CD8-positive, alpha-beta memory T cell (primary cell): ENCODE results near the gene ELP5. TPM values are rescaled to one million over a fixed set of nuclear protein-coding genes. Genes with fewer than 3 reads are reported as not detected.

Source experiments
- CTCF ChIA-PET: fragments of 350-600 bp; sonication (Branson Sonifier 250); formaldehyde crosslinking; loops from one replicate; lab custom pipeline; 2021; ENCODE audit warnings: antibody characterized with exemption; lab: Charles Lee
- POLR2A ChIA-PET: fragments of 350-600 bp; sonication (Branson Sonifier 250); formaldehyde crosslinking; loops from one replicate; lab custom pipeline; 2021; ENCODE audit warnings: antibody characterized with exemption; lab: Charles Lee
- DNase-seq, 5 donors: peaks; one replicate each; pipeline versions ENCODE4 v3.0.0 to v3.0.0-alpha.2; 2020 to 2022; ENCODE audit warnings: mixed read lengths in 1 of 5
- H3K27ac ChIP-seq: one replicate; pipeline ENCODE4 v1.7.0; 2013; ENCODE audit warnings: low read depth, mild to moderate bottlenecking, low read length, moderate library complexity
- H3K27me3 ChIP-seq: 2 replicates; pipeline ENCODE4 v1.7.0; 2013; ENCODE audit warnings: low read length, mild to moderate bottlenecking; ENCODE audit not compliant: insufficient read depth, poor library complexity, severe bottlenecking
- H3K36me3 ChIP-seq: 2 replicates; pipeline ENCODE4 v1.7.0; 2013; ENCODE audit warnings: mild to moderate bottlenecking, low read length, moderate library complexity; ENCODE audit not compliant: insufficient read depth
- H3K4me1 ChIP-seq: 2 replicates; pipeline ENCODE4 v1.7.0; 2013; ENCODE audit warnings: mild to moderate bottlenecking, low read length, moderate library complexity; ENCODE audit not compliant: insufficient read depth
- H3K4me3 ChIP-seq: 2 replicates; pipeline ENCODE4 v1.7.0; 2013; ENCODE audit warnings: mild to moderate bottlenecking, low read length
- H3K9me3 ChIP-seq: 2 replicates; pipeline ENCODE4 v1.7.0; 2013; ENCODE audit warnings: mild to moderate bottlenecking, low read length
- H3K27ac Mint-ChIP-seq, 8 donors: one replicate each; pipeline ENCODE4 v1.8.0; 2020 to 2021; ENCODE audit warnings: mixed read lengths in 8 of 8, mild to moderate bottlenecking in 6 of 8, inconsistent platforms in 3 of 8, moderate library complexity in 3 of 8
- H3K27me3 Mint-ChIP-seq, 2 donors: one replicate each; pipeline ENCODE4 v1.8.0; 2020 to 2021; ENCODE audit warnings: mixed read lengths in 2 of 2, mild to moderate bottlenecking in 1 of 2, moderate library complexity in 1 of 2
- H3K36me3 Mint-ChIP-seq, 3 donors: one replicate each; pipeline ENCODE4 v1.8.0; 2020 to 2021; ENCODE audit warnings: mixed read lengths in 3 of 3, inconsistent platforms in 1 of 3, mild to moderate bottlenecking in 1 of 3
- H3K4me1 Mint-ChIP-seq, 3 donors: one replicate each; pipeline ENCODE4 v1.8.0; 2020 to 2021; ENCODE audit warnings: mixed read lengths in 3 of 3, inconsistent platforms in 1 of 3, mild to moderate bottlenecking in 1 of 3
- H3K4me3 Mint-ChIP-seq, 7 donors: one replicate each; pipeline ENCODE4 v1.8.0; 2020 to 2021; ENCODE audit warnings: mixed read lengths in 7 of 7, mild to moderate bottlenecking in 6 of 7, moderate library complexity in 4 of 7, inconsistent platforms in 2 of 7
- H3K9me3 Mint-ChIP-seq, 5 donors: one replicate each; pipeline ENCODE4 v1.8.0; 2020 to 2022; ENCODE audit warnings: mixed read lengths in 5 of 5, mild to moderate bottlenecking in 3 of 5, moderate library complexity in 2 of 5, inconsistent platforms in 1 of 5
- polyA plus RNA-seq: library from polyadenylated mRNA; unstranded; fragments of 300-500 nt; fragmentation: Illumina TruSeq; gene quantifications from one replicate; pipeline ENCODE4 v1.2.3, GENCODE V29; 2021
- total RNA-seq, 2 experiments: library from RNA; stranded (reverse); gene quantifications; one replicate each; pipeline ENCODE4 v1.2.3, GENCODE V29; 2021

The ELP5 gene
- total and polyA plus RNA-seq, 3 experiments from 2014 or later = 84.8 to 111 (median 106) TPM

DNA sequence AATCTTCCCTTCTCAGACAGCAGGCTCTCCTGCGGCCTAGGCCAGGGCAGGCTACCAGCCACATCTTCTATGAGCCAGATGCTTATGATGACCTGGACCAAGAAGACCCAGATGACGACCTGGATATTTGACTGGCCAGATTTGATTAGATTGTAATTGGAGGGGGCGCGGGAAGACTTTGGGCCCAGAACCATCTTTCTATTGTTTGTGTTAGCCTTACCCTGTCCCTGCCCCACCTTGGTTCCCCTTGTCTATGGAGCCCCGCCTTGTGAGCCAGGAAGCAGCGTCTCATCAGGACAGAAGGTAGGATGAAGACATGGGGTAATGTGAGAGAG, 7.5 kb downstream of the ELP5 start:
- POLR2A ChIA-PET = interaction anchor here (1.1 kb wide), 1 partner anchor 70 kb away, joined by 3 read pairs; the partner anchor contains the start of gene NEURL4
- H3K4me1 Mint-ChIP-seq = peaks cover 23 to 36% (median 23%) of the 10 kb centered on the region in 3 donors
- no peaks in the 10 kb centered on the region for H3K27me3 ChIP-seq

DNA sequence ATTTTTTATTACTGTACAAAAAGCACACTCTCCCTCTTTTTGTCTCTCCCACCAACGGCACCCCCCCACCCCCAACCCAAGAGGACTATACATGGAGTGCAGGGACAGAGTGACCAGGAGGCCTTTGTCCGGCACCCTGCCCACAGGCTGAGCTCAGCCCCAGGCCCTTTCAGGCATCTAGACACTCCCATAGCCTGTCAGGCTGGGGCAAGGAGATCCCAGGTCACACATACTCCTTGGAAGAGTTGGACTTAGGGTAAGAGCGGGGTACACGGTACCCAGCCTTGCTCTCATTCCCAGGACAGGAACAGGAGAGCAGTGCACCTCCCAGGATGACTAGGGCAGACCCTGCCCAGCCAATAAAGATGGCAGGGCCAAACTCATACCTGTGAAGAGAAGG, 8.1 kb downstream of the ELP5 start:
- peak overlapping the region in 4 of 7 donors; percentile 38 to 59 (median 46) for H3K4me3 Mint-ChIP-seq
- H3K36me3 Mint-ChIP-seq = peaks cover 2 to 34% (median 3%) of the 10 kb centered on the region in 3 donors
- no peaks in the 10 kb centered on the region for H3K36me3 ChIP-seq
- H3K27me3 Mint-ChIP-seq = peaks cover 4% of the 10 kb centered on the region in 2 donors
- peaks cover 19% of the 10 kb centered on the region for H3K4me1 ChIP-seq
- no peak overlapping the region for H3K4me3 ChIP-seq
- no peaks in the 10 kb centered on the region for H3K9me3 ChIP-seq
- H3K4me1 Mint-ChIP-seq = peaks cover 23 to 32% (median 23%) of the 10 kb centered on the region in 3 donors
- H3K27me3 ChIP-seq = no peaks in the 10 kb centered on the region
- ChIA-PET CTCF (interaction anchor here (1.4 kb wide), 1 partner anchor 39 kb away, joined by 3 read pairs; no protein-coding TSS in a partner anchor), POLR2A (interaction anchor here (0.6 to 1.1 kb wide), 2 partner anchors 69 to 1057 kb away, joined by 3 read pairs; partner anchors contain the start of gene NEURL4)
- peak overlapping the region in 6 of 8 donors; percentile 29 to 86 (median 65) for H3K27ac Mint-ChIP-seq
- no peaks in the 10 kb centered on the region for H3K9me3 Mint-ChIP-seq
- DNase-seq = no peak
- no peak overlapping the region for H3K27ac ChIP-seq

More for the DNA sequence above, 7.5 kb downstream of the ELP5 start:
- Mint-ChIP-seq H3K9me3 (no peaks in the 10 kb centered on the region), H3K27me3 (peaks cover 4% of the 10 kb centered on the region in 2 donors), H3K36me3 (peaks cover 2 to 40% (median 3%) of the 10 kb centered on the region in 3 donors), H3K4me3 (peak overlapping the region; percentile 12 to 56 (median 19)), H3K27ac (peak overlapping the region in 5 of 8 donors; percentile 9 to 80 (median 62))
- Histone ChIP-seq H3K27ac (no peak overlapping the region), H3K4me1 (peaks cover 19% of the 10 kb centered on the region), H3K4me3 (no peak overlapping the region), H3K36me3 (peaks cover 5% of the 10 kb centered on the region), H3K9me3 (no peaks in the 10 kb centered on the region)
- no peak for DNase-seq
- CTCF ChIA-PET = interaction anchor here (1.4 kb wide), 1 partner anchor 39 kb away, joined by 3 read pairs; no protein-coding TSS in a partner anchor

DNA sequence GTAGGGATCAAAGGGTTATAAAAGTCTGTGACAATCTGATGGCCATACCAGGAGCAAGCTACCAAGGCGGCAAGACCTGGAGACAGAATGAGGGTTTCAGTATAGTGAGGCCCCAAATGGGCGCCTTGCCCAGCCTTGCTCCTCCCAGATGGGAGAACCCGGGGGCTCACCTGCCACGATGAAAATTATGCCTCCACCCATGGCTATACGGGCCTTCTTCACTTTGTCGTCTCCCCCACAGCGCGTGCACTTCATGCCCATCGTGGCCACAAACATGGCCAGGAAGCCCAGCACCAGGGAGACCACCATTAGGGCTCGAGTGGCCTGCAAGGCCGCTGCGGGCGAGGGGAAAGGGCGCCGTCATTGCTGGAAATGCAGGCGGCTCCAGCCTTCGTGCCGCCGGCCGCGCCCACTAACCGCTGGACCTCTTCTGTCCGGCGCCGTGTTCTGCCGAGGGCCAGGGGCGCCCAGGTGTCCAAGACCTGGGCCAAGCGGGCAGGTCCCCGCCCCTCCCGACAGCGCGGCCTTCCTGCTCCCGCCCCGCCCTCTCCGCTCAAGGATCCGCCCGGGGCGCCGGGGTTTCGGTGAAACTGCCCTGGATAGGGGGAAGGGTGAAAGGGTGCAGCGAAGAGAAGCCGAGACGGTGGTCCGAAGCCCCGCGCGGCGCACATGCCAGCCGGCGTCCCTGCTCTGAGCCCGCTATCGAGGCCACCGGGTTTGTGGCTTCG, 8.8 kb downstream of the ELP5 start:
- POLR2A ChIA-PET = interaction anchor here (0.6 to 1.1 kb wide), 2 partner anchors 22 to 1057 kb away, joined by 3 to 6 read pairs; no protein-coding TSS in a partner anchor
- no peaks in the 10 kb centered on the region for H3K36me3 ChIP-seq
- Mint-ChIP-seq H3K27ac (peak overlapping the region in 7 of 8 donors; percentile 35 to 78 (median 64)), H3K4me1 (peaks cover 23 to 32% (median 23%) of the 10 kb centered on the region in 3 donors), H3K27me3 (peaks cover 4 to 5% of the 10 kb centered on the region in 2 donors), H3K36me3 (peaks cover 2 to 32% (median 3%) of the 10 kb centered on the region in 3 donors), H3K4me3 (peak overlapping the region; percentile 41 to 83 (median 61)), H3K9me3 (no peaks in the 10 kb centered on the region)
- H3K4me1 ChIP-seq = peaks cover 19% of the 10 kb centered on the region
- H3K27ac ChIP-seq = no peak overlapping the region
- CTCF ChIA-PET = interaction anchor here (1.2 to 1.4 kb wide), 2 partner anchors 40 to 44 kb away, joined by 3 read pairs; no protein-coding TSS in a partner anchor
- peak in 3 of 5 donors; percentile 22 to 50 (median 33) for DNase-seq
- peak overlapping the region; percentile 26 for H3K4me3 ChIP-seq
- H3K9me3 ChIP-seq = no peaks in the 10 kb centered on the region
- H3K27me3 ChIP-seq = no peaks in the 10 kb centered on the region

DNA sequence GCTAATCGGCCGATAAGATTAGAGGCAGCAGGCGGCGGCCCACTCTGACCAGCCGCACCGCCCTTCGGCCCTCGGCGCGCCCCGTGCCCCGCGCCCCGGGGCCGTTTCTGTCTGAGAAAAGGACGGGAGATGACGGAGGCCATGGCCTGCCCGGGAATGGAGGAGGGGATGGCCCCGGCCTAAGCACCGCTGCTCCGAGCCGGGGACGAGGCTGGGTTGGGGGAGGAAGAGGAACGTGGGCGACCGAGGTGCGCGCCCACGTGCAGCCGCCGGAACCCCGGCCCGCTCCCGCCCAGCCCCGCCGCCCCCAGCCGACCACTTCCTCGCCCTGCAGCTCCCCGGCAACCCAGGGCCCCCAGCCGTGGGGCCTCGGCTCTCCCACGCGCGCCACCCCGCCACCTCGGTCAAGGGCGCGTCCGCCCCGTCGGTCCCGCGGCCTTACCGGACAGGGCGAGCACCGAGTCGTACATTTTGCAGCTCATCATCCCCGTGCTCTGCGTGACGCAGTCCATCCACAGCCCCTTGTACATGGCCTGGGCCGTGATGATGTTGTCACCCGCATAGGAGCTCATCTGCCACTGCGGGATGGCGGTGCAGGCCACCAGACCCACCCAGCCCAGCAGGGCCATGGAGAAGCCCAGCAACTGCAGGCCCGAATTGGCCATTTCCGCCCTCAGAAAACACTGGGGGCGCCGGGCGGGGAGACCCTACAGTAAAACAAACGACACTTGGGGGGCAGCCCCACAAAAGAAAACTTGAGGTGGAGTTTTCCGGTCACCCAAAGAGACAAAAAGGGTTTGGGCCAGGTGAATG, 9.6 kb downstream of the ELP5 start:
- Mint-ChIP-seq H3K4me3 (peak overlapping the region; percentile 72 to 83 (median 76)), H3K9me3 (no peaks in the 10 kb centered on the region), H3K27ac (peak overlapping the region in 7 of 8 donors; percentile 51 to 85 (median 69)), H3K36me3 (peaks cover 0 to 26% (median 3%) of the 10 kb centered on the region in 3 donors), H3K4me1 (peaks cover 21 to 32% (median 23%) of the 10 kb centered on the region in 3 donors), H3K27me3 (peaks cover 5 to 6% of the 10 kb centered on the region in 2 donors)
- POLR2A ChIA-PET = interaction anchor here (0.5 to 1.1 kb wide), 4 partner anchors 19 to 35 kb away, joined by 3 to 6 read pairs (median 3); no protein-coding TSS in a partner anchor
- CTCF ChIA-PET = interaction anchor here (1.0 to 1.4 kb wide), 3 partner anchors 20 to 83 kb away, joined by 3 read pairs; partner anchors contain the start of gene GABARAP
- Histone ChIP-seq H3K27me3 (no peaks in the 10 kb centered on the region), H3K9me3 (no peaks in the 10 kb centered on the region), H3K4me1 (peaks cover 19% of the 10 kb centered on the region), H3K27ac (no peak overlapping the region), H3K36me3 (no peaks in the 10 kb centered on the region), H3K4me3 (peak overlapping the region; percentile 26)
- peak in 2 of 5 donors; percentile 25 to 41 for DNase-seq

DNA sequence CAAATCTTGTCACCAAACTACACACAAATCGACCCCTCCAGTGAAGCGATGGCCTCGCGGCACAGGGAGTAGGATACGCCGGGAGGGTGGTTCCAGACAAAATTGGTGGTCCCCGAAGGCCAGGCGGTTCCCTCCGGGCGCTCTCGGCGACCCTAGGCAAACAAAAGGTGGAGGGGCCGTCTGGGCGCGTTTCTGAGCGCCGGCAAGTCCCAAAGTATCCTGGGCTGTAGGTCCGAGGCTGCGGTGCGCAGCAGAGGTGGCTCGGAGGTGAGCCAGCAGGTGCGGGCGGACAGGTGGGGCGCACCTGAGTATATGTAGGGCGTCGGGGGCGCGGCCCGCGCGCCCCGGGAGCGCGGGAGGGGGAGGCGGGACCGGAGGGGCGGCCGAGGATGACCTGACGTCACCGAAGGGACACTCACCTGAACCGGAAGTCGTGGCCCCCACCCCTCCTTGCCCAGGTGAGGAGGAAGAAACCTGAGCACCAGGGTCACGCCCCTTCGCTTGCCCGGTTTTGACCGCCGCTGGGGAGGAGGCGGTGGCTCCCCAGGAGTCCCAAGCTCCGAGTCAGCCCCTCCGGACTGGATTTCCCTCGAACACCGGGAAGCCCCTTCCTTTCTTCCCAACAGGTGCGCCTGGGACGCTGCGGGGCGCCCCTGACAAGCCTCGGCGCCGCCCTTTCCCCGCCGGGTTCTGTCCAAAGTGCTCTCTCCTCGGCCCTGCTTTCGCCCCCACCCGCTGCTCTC, 10.3 kb downstream of the ELP5 start, which contains the start of gene CLDN7:
TSS of gene CLDN7 (minus strand) at position 287 of the 743 bp plus-strand sequence. CDS start 435 bp downstream, outside the sequence.
- CTCF ChIA-PET = interaction anchor here (1.0 to 1.4 kb wide), 3 partner anchors 20 to 82 kb away, joined by 3 read pairs; partner anchors contain the start of gene GABARAP

DNA sequence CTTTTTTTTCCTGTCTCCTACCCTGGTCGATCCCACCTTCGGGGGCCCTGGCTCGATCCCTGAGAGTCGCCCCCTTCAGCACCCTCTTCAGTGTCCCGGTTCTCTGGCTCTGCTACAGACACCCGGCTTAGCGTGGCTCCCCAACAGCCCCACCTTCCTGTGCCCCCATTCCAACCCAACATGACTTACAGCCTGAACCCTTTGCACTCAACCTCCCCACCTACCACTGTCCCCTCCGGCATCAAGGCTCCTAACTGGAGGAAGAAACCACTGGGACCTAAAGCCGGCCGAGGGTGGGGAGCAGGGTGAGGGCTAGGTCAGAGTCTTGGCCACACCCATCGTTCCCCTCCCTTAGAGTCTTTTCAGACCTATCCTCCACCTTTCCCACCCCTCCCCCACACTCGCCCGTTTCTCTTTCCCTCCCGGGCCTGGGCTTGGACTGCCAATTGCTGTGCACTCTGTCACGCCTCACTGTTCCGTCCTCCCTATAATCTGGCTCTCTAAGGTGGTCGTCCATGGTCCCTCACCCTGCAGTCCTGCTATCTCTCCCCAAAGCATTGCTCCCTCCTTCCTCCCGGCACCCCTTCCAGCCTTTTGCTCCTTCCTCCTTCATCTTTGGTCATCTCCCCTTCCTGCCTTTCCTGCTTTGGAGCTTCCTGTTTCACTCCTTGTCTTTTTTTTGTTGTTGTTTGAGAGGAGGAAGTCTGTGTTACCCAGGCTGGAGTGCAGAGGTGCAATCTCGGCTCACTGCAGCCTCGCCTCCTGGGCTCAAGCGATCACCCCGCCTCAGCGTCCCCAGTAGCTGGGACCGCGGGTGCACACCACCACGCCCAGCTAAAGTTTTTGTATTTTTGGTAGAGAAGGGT, 11.2 kb downstream of the ELP5 start:
- DNase-seq = no peak
- peak overlapping the region; percentile 24 for H3K4me3 ChIP-seq
- H3K27ac ChIP-seq = peak overlapping the region; percentile 28
- peaks cover 21 to 32% (median 23%) of the 10 kb centered on the region in 3 donors for H3K4me1 Mint-ChIP-seq
- CTCF ChIA-PET = interaction anchor here (1.0 kb wide), 1 partner anchor 74 kb away, joined by 3 read pairs; no protein-coding TSS in a partner anchor
- peak overlapping the region; percentile 81 to 89 (median 85) for H3K4me3 Mint-ChIP-seq
- no peaks in the 10 kb centered on the region for H3K36me3 ChIP-seq
- H3K4me1 ChIP-seq = peaks cover 19% of the 10 kb centered on the region
- H3K27ac Mint-ChIP-seq = peak overlapping the region in 7 of 8 donors; percentile 8 to 91 (median 73)
- H3K36me3 Mint-ChIP-seq = peaks cover 0 to 14% (median 0%) of the 10 kb centered on the region in 3 donors
- no peaks in the 10 kb centered on the region for H3K9me3 ChIP-seq
- POLR2A ChIA-PET = interaction anchor here (0.6 kb wide), 1 partner anchor 25 kb away, joined by 4 read pairs; no protein-coding TSS in a partner anchor
- no peaks in the 10 kb centered on the region for H3K27me3 ChIP-seq
- no peaks in the 10 kb centered on the region for H3K9me3 Mint-ChIP-seq
- H3K27me3 Mint-ChIP-seq = peaks cover 8% of the 10 kb centered on the region in 2 donors

More for the DNA sequence above, 10.3 kb downstream of the ELP5 start, which contains the start of gene CLDN7:
- POLR2A ChIA-PET = interaction anchor here (0.6 to 1.1 kb wide), 3 partner anchors 20 to 26 kb away, joined by 3 to 6 read pairs (median 3); no protein-coding TSS in a partner anchor
- Histone ChIP-seq H3K36me3 (no peaks in the 10 kb centered on the region), H3K9me3 (no peaks in the 10 kb centered on the region), H3K4me3 (peak within 1 kb of the TSS; percentile 26), H3K27me3 (no peaks in the 10 kb centered on the region), H3K27ac (peak within 1 kb of the TSS; percentile 28), H3K4me1 (peaks cover 19% of the 10 kb centered on the region)
- H3K36me3 Mint-ChIP-seq = peaks cover 0 to 18% (median 0%) of the 10 kb centered on the region in 3 donors
- H3K4me1 Mint-ChIP-seq = peaks cover 21 to 32% (median 23%) of the 10 kb centered on the region in 3 donors
- H3K27ac Mint-ChIP-seq = peak within 1 kb of the TSS in 7 of 8 donors; percentile 64 to 91 (median 81)
- H3K4me3 Mint-ChIP-seq = peak within 1 kb of the TSS; percentile 81 to 89 (median 85)
- DNase-seq = peak in 1 of 5 donors; percentile 34
- H3K27me3 Mint-ChIP-seq = peaks cover 6 to 8% of the 10 kb centered on the region in 2 donors
- H3K9me3 Mint-ChIP-seq = no peaks in the 10 kb centered on the region
